Transverse colon (tissue), 3 donors: Measurements from ENCODE around the gene RAET1E.
"Not testable (repeated sequence)": the region's sequence is repeated elsewhere in the genome, so short reads cannot be mapped to it uniquely, and the experiment has no call there.

ENCODE experiments used
- EP300 ChIP-seq: sonication (generic); formaldehyde crosslinking; IDR thresholded peaks from one replicate; pipeline ENCODE4 v1.6.1; 2017; ENCODE audit warnings: antibody characterized with exemption, low read depth
- POLR2A ChIP-seq: fragments of 450-650 bp; IDR thresholded peaks from one replicate; pipeline ENCODE4 v1.6.1; 2016; ENCODE audit warnings: antibody characterized with exemption, mild to moderate bottlenecking, moderate library complexity
- TF ChIP-seq, protein P1 (sequence below), 5 experiments: fragments of 200-600 bp in 3 of 5; fragments of 450-650 bp in 2 of 5; sonication (generic) in 3 of 5; IDR thresholded peaks; 1 replicate in 2 of 5; 2 replicates in 3 of 5; pipeline ENCODE4 v1.5.1; 2016 to 2017; ENCODE audit warnings: antibody characterized with exemption in 5 of 5, inconsistent platforms in 3 of 5, mild to moderate bottlenecking in 2 of 5, moderate library complexity in 1 of 5

DNA sequence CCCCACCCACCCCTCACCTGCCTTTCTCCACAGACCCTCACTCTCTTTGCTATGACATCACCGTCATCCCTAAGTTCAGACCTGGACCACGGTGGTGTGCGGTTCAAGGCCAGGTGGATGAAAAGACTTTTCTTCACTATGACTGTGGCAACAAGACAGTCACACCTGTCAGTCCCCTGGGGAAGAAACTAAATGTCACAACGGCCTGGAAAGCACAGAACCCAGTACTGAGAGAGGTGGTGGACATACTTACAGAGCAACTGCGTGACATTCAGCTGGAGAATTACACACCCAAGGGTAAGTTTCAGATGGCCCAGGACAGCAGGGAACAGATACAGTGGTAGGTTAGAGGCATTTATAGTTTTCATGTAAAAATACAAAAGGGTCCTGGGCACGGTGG lies 47.4 kb upstream of the RAET1E start:
- TF ChIP-seq EP300, POLR2A: not testable (repeated sequence)
- TF ChIP-seq, protein P1, sequence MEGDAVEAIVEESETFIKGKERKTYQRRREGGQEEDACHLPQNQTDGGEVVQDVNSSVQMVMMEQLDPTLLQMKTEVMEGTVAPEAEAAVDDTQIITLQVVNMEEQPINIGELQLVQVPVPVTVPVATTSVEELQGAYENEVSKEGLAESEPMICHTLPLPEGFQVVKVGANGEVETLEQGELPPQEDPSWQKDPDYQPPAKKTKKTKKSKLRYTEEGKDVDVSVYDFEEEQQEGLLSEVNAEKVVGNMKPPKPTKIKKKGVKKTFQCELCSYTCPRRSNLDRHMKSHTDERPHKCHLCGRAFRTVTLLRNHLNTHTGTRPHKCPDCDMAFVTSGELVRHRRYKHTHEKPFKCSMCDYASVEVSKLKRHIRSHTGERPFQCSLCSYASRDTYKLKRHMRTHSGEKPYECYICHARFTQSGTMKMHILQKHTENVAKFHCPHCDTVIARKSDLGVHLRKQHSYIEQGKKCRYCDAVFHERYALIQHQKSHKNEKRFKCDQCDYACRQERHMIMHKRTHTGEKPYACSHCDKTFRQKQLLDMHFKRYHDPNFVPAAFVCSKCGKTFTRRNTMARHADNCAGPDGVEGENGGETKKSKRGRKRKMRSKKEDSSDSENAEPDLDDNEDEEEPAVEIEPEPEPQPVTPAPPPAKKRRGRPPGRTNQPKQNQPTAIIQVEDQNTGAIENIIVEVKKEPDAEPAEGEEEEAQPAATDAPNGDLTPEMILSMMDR (IDR thresholded peaks at IDR 0.05) = not testable (repeated sequence)
